Astrocyte (in vitro differentiated cells and primary cell): ENCODE data around the gene NRF1.

Source experiments
- EZH2 ChIP-seq: IDR thresholded peaks from 2 replicates; pipeline ENCODE4 v1.6.1; 2012; ENCODE audit warnings: mild to moderate bottlenecking, low read length, inconsistent platforms; ENCODE audit not compliant: insufficient read depth
- TF ChIP-seq, protein P1 (sequence below): IDR thresholded peaks from 2 replicates; pipeline ENCODE4 v1.5.1; 2011; ENCODE audit warnings: low read depth, mild to moderate bottlenecking, inconsistent platforms, low read length, moderate library complexity; ENCODE audit not compliant: insufficient read depth

DNA sequence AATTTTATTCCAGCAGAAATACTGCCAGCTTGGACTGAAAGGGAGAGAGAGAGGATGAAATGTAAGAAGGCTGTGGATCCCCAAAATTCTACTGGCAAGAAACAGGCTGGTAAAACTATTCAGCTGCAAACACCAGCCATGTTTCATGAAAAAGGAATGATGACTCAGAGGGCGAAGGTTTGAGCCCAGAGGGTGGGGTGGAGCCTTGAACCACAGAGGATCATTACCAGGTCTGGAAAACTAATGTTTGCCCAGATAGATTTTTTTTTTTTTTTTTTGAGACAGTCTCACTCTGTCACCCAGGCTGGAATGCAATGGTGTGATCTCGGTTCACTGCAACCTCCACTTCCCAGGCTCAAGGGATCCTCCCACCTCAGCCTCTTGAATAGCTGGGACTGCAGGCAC lies 41.7 kb upstream of the NRF1 start:
- TF ChIP-seq, protein P1, sequence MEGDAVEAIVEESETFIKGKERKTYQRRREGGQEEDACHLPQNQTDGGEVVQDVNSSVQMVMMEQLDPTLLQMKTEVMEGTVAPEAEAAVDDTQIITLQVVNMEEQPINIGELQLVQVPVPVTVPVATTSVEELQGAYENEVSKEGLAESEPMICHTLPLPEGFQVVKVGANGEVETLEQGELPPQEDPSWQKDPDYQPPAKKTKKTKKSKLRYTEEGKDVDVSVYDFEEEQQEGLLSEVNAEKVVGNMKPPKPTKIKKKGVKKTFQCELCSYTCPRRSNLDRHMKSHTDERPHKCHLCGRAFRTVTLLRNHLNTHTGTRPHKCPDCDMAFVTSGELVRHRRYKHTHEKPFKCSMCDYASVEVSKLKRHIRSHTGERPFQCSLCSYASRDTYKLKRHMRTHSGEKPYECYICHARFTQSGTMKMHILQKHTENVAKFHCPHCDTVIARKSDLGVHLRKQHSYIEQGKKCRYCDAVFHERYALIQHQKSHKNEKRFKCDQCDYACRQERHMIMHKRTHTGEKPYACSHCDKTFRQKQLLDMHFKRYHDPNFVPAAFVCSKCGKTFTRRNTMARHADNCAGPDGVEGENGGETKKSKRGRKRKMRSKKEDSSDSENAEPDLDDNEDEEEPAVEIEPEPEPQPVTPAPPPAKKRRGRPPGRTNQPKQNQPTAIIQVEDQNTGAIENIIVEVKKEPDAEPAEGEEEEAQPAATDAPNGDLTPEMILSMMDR = no peak
- no peak for TF ChIP-seq EZH2
